GM10266 (cell line): Measurements from ENCODE around the gene AQP2.

Source experiments
- DNase-seq: peaks from one replicate; pipeline ENCODE4 v3.0.0; 2012; ENCODE audit errors: extremely low spot score
- CTCF ChIP-seq: IDR thresholded peaks from 2 replicates; pipeline ENCODE4 v1.5.1; 2012; ENCODE audit warnings: mild to moderate bottlenecking, low read depth; ENCODE audit not compliant: control insufficient read depth, insufficient read depth; ENCODE audit errors: missing control alignments

AQP2 gene

GRCh38 chr12:49979016-49979586 is 28.6 kb downstream of the AQP2 start:
- DNase-seq = no peak
- no peak for TF ChIP-seq CTCF

GRCh38 chr12:49979791-49980190 is 29.3 kb downstream of the AQP2 start:
- peak; percentile 4 for DNase-seq
- TF ChIP-seq CTCF = no peak

GRCh38 chr12:49980501-49981349 is 30.2 kb downstream of the AQP2 start:
- no peak for DNase-seq
- TF ChIP-seq CTCF = no peak

- TF ChIP-seq CTCF = no peak
- no peak for DNase-seq
Observed at GRCh38 chr12:49982246-49983087, 31.9 kb downstream of the AQP2 start.

- peak; percentile 4 for DNase-seq
- no peak for TF ChIP-seq CTCF
Observed at GRCh38 chr12:49983892-49984291, 33.4 kb downstream of the AQP2 start.

GRCh38 chr12:49984476-49985359 is 34.2 kb downstream of the AQP2 start:
- DNase-seq = no peak
- TF ChIP-seq CTCF = no peak
